Measurements from ENCODE around the gene ANO1.

ANO1 gene

DNA sequence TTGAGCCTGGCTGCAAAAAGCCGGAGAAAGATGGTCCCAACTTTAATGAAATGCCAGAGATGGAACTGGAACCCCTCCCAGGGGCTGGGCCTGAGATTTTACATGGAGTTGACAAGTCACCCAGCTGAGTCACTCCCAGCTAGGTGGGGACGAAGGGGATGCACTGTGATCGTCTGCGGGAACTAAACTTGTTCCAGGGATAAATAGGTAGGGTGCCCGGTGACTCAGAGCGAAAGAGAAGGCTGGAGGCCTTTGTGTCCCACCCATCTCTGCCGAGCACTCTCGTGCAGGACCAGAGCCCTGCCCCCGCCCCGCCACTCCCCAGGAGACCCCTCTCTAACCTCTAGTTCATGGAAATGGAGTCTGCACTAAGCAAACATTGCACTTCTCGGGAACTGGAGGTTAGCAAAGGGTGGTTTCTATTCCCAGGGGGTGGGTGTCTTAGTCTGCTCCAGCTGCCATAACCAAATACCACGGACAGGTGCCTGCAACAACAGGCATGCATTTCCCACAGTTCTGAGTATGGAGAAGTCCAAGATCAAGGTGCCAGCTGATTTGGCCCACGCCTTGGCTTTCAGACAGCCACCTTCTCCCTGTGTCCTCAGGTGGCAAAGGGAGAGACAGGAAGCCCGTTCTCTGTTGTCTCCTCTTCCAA, 64.2 kb downstream of the ANO1 start:
- DNase-seq: no peak

DNA sequence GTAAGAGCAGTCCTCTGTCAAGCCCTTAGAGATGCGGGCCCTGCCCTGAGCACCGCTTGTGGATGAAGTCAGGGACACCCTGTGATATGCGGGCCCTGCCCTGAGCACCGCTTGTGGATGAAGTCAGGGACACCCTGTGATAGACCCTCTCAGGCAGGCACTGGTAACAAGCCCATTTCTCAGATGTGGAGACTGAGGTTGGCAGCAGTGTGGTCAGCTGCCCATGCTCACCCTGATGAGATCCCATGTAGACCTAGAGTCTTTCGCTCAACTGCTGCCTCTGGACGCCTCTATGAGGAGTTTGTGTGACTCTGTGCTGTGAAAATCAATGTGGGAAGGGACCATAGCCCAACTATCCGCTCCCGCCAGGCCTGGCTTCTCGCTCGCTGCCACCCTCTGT, 66.1 kb downstream of the ANO1 start:
- no peak for DNase-seq

DNA sequence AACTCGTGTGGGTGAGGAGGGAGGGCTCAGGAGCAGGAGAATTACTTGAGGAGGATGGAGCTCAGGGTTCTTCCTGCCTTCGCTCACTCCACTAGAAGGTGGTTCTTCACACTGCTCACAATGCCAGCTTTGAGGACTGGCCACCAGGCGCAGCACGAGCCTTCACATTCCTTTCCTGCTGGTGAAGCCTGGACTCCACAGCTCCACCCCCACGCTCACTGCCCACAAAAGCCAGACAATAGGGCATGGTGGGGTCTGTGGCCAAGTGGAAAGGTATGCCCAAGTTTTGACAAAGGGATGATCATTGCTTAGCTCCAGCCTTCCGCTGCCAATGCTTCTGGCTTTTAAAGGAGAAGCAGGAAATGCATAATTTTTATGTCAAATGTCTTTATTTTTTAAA, 67.0 kb downstream of the ANO1 start:
- DNase-seq: no peak

- no peak for DNase-seq
These were observed 67.7 kb downstream of the ANO1 start for GRCh38 chr11:70145841-70146240.

DNA sequence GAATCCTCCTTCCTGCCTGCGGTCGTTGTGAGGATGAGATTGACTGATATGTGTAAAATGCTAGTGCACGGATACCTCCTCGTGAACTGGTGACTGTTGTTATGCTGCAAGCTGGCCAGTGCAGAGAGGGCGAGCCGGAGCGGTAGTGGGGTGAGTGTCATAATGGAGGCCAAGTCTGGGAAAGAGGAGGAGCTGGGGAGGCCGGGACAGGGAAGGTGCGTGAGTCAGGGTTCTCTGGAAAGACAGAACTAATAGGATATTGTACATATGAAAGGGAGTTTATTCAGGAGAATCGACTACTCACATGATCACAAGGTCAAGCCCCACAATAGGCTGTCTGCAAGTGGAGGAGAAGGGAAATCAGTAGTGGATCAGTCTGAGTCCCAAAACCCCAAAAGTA, 68.2 kb downstream of the ANO1 start:
- no peak for DNase-seq

DNA sequence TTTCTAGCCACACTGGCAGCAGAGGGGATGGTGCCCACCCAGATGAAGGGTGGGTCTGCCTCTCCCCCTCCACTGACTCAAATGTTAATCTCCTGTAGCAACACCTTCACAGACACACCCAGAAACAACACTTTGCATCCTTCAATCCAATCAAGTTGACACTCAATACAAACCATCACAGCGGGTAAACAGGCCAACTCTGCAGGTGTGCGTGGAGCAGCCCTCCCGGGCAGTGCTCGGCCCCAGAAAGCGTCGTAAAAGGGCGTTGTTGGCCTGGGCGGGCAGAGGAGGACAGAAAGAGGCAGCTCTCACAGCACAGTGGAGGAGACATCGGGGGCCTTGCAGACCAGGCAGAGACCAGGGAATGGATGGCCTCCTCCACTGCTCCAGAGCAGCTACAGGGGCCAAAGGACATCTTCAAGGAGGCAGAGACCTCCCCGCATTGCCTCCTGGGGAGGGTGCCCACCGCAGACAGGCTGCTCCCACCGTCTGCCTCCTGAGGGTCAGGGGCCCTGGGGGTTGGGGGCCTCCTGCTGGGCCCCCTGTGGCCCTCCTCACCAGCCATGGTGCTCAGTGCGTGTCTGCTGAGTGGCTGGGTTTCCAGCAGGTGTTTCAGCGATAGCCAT, 68.9 kb downstream of the ANO1 start:
- no peak for DNase-seq

- no peak for DNase-seq
These were observed 69.6 kb downstream of the ANO1 start for GRCh38 chr11:70147668-70148067.

DNA sequence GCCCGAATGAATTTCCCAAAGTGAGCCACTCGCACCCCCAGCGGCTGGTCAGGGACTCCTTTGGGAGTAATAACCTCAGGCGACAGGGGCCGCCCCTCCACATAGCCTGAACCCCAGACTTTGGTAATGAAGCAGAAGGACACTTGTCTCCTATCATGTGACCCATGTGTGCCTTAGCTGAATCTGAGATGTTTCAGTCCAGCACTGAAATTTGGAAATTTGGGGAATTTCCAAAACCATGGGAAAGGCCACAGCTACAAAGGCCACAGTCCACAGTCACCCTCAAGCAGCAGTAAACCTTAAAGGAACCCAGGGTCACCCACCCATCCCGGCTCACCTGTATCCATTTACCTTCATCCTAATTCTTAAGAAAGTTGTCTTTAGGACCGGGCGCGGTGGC, 73.6 kb downstream of the ANO1 start:
- no peak for DNase-seq

DNA sequence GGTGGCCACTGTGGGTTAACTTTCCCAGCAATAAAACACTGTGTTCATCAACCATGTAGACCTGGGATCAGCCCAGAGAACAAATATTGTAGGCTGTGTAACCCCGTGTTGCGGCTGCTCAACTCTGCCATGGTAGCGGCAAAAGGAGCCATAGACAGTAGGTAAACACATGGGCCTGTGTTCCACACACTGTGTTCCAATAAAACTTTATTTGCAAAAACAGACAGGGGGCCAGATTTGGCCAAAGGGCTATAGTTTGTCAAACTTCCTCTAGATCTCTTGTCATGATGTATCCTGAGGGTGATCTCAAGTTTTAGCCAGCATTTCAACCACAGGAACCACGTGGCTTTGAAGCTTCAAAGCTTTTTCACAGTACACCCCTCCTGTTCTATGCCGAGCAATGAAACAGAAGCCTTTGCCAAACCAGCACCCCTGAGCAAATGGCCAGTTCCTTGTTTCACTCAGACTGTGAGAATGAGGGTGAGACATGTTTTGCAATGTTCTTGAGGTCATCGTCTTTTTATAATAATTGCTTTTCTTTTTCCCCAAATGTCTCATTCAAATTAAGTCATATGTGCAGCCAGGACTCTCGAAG, 75.1 kb downstream of the ANO1 start:
- DNase-seq: no peak

DNA sequence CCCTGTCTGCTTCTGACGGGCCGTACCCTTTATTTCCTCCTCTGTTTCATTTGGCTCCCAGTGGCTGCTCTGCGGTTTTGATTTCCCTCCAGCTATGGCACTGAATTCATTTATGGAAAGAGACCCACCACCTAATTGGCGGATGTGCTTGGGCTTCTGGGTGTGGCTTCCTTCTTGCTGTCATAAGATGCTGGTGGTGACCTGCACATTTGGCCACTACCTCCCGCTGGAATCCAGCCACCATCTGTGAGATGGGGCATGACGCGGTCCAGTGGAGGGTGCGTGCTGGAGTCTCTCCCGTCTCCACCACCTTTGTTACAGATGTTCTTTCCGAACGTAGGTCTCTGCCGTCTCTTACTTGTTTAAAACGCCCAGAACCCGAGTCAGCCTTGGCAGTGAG, 77.3 kb downstream of the ANO1 start:
- no peak for DNase-seq

GRCh38 chr11:70156291-70157037, 78.3 kb downstream of the ANO1 start:
- no peak for DNase-seq

DNA sequence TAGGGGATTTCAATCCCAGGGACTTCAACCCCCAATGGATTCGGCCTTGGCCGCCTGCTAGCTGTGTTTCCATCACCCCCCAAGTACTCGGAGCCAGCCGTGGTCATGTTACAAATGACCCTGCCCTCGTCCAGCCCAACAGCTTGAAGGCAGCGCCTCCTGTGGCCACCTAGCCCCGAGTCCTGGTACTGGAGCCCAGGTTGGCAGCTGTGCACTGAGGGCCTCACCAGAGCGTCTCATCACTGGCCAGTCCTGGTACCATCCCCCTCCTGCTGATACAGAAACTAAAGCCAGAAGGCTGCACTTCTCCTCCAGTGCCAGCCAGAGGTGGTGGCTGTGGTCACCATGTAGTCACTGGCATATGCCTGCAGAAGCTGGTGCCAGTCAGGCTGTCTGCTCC, 80.1 kb downstream of the ANO1 start:
- DNase-seq: no peak

DNA sequence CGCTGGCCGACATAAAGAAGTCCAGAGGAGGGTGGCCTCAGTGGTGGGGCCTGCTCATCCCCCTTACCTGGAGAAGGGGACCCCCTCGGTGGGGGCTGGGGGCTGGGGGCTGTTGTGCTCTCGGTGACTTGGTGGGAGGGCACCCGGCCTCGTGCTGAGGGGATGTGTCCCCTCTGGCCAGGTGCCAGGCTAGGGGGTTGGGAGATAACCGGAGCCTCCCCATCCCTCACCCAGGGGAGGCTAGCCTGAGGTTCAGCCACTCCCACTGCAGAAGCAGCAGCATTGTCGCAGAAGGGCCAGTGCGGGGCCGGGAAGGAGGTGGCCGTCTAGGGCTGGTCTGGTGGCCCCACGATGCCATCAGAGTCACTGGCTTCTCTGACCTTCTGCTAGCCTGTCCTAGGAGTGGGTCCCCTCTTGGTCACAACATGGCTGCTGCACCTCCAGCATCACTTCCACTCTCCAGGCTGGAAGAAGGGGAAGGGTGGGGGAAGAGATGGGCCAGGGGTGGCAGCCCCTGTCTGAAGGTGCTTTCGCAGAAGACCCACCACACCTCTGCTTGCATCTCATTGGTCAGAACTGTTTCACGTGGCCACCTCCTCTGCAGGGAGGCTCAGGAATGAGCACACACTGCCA, 80.8 kb downstream of the ANO1 start:
- no peak for DNase-seq

GRCh38 chr11:70159627-70160570, 81.8 kb downstream of the ANO1 start:
- no peak for DNase-seq

- DNase-seq: no peak
These were observed 83.0 kb downstream of the ANO1 start for GRCh38 chr11:70161043-70161625.

DNA sequence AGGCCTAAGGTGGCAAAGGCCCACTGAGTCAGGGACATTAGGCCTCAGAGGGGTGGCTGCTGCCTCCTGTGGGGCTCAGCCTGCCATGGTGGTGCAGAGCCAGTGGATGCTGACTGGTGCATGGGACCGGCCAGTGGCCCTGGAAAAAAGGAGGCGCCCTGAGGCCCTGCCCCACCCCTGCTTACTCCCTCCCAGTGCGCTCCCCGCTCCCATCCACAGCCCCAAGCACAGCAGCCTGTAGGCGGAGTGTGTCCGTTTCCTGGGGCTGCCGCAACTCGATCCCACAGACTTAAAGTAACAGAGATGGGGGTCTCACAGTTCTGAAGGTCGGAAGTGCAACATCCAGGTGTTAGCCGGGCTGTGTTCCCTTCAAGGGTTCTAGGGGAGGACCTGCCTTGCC, 86.6 kb downstream of the ANO1 start:
- no peak for DNase-seq

DNA sequence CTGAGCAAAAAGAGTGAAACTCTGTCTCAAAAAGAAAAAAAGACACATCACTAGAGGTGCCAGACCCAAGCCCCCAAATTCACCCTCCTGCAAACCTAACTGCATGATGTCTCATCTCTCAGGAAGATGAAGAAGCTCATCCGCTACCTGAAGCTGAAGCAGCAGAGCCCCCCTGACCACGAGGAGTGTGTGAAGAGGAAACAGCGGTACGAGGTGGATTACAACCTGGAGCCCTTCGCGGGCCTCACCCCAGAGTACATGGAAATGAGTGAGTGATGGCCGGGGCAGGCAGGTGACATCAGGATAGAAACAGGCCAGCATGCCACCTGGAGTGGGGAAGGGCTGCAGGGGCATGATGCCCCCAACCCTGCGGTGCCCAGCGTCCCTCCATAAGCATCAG, 89.0 kb downstream of the ANO1 start:
- DNase-seq: no peak

DNA sequence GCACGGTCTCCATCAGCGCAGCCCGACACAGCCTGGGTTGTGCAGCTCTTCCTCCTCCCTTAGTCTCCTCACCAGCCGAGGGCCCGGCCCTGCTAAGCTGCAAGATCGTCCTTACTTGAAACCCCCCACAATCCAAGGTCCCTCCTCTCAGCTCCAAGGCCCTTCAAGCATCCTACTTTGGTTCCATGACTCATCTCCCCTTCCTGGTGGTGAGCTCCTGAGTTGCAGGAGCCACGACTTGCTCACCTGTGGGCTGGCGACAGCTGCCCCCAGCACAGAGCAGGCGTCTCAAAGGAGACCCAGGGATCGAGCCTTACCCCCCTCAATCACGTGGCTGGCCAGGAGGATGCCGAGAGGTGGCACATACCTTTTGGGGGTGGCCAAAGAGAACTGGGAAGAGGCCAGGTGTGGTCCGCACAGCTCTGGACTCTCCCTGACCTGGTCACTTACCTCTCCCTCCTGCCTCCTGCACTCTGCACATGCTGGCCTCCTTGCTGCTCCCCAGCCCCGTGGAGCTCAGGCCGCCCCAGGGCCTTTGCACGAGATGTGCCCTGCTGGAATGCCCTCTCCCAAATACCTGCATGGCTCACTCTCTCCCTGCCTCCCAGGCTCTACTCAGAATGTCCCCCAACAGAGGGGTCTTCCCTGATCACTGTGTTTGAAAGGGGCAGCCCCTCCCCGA, 89.7 kb downstream of the ANO1 start:
- DNase-seq: no peak

- DNase-seq: no peak
These were observed 90.3 kb downstream of the ANO1 start for GRCh38 chr11:70168405-70168754.

- no peak for DNase-seq
These were observed 91.0 kb downstream of the ANO1 start for GRCh38 chr11:70169127-70169526.

GRCh38 chr11:70169632-70170031, 91.5 kb downstream of the ANO1 start:
- no peak for DNase-seq
